Stimulated activated CD8-positive, alpha-beta memory T cell treated with anti-CD3 and anti-CD28 coated beads, Interleukin-7, amount 100 ng/mL, for 4 hours (primary cell): ENCODE measurements around the gene C1QTNF7.

Experiments used
- DNase-seq, 2 donors: peaks; one replicate each; pipeline ENCODE4 v3.0.0-alpha.2; 2020; ENCODE audit warnings: low read depth in 2 of 2

C1QTNF7 gene

DNA sequence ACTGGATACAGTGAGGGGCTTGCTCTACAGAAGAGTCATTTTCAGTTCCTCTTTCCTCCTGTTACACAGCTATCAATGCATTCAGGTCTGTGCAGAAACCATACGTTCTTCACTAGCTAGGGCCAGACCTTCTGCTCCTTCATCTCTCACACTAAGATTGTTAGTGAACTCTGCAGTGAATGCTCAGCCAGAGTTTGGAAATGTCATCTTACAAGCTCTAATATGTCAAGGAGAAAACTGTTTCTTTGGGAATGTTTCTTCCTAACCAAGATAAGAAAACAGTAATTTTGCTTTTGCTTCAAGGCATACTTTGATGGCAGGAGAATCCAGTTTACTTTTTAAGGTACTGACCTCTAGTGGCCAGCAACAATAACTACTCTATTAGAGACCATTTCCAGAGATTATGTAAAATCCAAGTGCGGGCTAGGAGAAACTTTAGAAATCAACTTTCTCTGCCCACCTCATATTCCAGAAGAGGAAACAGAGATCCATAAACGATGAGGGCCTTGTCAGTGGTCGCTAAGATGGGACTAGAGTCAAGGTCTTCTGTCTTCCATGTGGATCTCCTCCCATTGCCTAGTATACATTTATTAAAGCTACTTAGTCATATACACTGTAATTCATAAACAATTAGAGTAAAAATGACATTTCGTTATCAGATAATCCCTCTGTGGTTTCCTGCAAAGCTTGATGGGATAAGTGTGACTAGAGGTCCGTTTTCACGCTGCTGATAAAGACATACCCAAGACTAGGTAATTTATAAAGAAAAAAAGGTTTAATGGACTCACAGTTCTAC, 29.8 kb downstream of the C1QTNF7 start:
- DNase-seq, result no peak

DNA sequence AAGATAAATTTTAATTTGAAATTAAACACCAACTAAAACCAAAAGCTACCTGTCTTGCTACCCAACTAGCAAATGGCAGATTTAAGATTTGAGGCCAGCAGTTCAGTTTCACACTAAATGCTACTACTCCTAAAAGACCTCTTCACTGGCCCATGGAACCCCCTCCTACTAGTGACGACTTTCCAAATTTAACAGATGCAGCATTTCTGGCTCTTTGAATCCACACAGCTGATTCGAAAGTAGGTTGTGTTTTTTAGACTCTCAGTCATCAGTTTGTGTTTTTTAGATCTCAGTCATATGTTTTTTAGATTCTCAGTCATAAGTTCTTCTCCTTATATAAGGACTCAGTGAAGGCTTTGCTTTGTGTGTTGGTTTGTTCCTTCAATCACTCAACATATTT, 30.8 kb downstream of the C1QTNF7 start:
- no peak for DNase-seq

DNA sequence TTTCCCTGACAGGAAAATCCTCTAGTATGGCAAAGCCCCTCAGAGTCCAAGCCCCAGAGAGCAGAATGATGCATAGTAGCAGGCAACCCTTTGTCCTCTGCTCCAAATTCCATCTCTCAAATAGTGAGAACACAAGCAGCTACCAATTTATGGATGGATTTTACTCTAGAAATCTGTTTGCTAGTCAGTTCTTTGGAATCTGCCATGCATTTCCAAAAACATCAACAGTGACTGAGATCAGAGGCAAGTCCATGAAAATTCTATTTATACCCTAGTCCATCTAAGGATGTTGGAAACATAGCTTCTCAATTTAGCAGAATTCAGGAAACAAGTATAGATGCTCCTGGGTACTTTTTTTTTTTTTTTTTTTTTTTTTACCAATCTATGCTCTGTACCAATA, 31.9 kb downstream of the C1QTNF7 start:
- DNase-seq, result no peak

DNA sequence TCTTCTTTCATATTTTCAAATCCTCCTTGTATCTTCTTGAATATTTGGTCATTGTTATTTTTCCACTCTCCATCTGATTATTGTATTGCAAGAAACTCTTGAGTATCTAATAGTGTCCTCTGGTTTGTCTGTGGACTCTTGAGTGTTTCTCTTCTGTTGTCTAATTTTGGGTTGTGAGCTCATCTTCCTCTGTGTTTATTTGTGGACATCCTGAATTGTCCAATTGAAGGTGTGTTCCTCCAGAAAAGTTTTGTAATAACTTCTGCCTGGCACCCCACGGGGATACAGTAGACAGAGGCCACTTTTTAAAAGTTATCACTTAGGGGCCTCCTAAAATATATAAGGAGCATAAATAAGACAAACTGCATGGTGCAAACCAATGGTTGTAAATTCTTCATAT, 38.8 kb downstream of the C1QTNF7 start:
- DNase-seq, result no peak

DNA sequence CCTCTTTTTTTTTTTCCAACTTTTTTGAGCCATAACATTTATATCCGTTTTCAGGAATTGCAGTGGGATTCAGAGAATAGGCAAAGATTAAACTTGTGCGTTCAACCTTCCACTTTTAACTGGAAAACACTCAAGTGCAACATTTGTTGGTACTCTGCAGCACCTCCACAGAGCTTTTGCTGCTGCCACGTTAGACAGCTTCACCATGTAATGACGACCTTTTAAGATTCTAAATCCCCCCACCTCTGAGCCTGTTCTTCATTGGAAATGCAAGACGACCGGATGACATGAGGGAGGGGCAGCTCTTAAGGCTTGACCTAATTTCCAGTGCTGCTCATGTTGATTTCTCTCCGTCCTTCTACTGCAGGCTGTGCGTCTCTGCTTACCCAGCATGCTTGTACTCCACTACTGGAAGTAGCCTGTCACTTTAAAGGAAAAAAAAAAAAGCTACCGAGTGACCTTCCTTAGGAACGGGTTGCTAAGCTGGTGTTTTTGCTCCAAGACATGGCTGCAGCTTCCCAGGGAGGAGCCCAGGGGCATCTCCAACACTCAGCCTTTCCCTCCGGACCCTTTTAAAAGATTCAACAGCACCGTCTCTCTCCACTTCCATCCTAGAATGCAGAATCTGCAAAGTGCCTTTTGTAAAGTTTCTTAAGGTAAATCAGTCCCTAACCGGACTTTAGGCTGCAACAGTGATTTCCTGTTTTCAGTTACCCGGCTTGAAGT, 41.7 kb downstream of the C1QTNF7 start, which contains the start of gene CC2D2A:
Gene CC2D2A (plus strand): TSS at position 481 of the 726 bp plus-strand sequence. CDS start 6,051 bp downstream, outside the sequence.
- DNase-seq, result no peak

DNA sequence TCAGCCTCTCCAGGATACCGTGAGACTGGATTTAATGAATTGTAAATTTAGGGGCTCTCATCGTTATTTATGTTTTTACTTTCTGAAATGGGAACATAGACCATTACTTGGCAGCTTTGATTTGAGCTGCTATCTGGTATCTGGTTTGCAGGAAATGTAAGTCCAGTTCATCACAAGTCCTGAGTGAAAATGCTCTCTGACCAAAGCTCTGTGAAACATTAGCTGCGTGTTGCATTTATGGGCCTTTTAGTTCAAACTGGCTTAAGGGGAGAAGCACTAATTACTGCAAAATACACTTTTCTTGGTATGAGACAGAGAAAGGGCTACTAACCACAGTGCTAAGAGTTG, 42.3 kb downstream of the C1QTNF7 start:
- no peak for DNase-seq

DNA sequence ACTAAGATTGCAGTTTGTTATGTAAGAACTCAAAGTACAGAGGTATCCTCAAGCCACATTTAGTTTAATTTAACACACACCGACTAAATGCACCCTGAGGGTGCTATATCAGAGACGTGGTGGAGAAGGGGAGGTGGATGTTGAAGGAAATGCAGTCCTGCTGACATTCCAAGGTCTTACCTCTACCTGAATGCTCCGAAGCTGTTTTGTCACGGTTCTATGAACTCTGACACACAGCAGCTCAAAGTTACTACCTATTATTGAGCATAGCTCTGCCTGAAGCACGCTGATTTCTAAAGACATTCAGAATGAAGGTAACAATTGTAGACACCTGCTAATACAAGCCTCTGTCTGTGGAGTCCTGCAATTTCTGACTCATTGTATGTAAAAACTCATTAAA, 48.6 kb downstream of the C1QTNF7 start:
- DNase-seq, result no peak

DNA sequence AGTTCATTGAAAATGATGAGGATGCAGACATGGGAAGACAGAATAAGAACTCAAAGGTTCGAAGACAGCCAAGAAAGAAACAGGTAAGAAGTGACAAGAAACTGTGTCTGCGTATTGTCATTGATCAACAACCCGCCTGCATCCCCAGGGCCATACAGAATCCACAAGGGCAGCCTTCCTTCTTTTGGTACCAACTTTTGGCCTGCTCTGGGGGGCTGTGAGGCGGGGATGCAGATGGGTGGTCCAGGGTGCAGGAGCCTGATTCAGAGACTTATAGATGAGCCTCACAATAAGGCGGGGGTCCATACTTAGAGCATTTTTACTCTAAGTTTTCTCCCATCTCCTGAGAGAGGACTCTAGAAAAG, 50.9 kb downstream of the C1QTNF7 start:
- no peak for DNase-seq

DNA sequence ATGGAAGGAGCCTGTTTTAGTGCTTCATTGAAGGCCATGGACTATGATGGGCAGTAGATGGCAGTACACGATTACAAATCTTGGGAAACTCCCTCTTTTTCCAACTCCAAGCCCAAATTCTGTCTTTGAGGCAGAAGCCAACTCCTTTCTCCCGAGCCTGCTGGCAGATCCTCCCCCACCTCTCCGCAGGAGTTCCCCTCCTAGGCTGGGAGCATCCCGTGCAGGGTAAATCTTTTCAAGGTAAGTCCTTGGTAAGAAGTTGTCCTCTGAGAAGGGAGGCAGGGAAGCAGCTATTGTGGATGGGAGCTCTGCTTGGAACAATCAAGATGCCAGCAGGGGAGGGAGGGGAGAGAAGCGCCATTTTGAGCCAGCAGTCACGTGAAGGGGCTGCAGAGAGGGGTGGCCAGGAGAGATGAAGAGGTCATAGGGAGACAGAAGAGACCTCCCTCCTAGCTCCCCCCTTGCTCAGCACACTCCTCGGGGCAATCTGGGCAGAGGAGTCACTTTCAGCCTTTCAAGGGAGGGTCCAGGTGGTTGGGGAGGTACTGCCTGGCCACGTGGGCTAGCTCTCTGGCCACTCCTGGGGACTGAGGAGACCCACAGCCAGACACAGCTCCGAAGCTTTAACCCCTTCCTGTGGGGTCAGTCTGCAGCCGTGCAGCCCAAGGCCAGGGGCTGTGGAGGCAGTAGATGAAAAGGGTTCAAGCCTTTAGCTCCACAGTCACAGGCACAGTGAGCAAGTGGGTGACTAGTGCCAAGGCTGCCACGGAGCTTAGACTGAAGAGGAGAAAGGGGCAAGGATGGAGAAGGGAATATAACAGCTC, 51.5 kb downstream of the C1QTNF7 start:
- no peak for DNase-seq

DNA sequence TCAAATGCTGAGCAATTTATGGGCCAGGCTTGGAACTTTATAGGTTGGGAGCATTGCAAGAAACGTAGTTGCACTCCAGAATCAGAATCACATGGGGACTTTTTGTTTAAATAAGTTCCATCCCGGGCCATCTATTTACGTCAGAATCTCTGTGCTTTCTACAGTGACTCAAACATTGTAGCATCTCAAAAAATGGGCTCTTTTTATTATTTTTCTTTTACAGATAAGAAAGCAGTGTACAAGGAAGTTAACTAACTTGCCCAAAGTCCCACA, 52.0 kb downstream of the C1QTNF7 start:
- DNase-seq, result no peak

DNA sequence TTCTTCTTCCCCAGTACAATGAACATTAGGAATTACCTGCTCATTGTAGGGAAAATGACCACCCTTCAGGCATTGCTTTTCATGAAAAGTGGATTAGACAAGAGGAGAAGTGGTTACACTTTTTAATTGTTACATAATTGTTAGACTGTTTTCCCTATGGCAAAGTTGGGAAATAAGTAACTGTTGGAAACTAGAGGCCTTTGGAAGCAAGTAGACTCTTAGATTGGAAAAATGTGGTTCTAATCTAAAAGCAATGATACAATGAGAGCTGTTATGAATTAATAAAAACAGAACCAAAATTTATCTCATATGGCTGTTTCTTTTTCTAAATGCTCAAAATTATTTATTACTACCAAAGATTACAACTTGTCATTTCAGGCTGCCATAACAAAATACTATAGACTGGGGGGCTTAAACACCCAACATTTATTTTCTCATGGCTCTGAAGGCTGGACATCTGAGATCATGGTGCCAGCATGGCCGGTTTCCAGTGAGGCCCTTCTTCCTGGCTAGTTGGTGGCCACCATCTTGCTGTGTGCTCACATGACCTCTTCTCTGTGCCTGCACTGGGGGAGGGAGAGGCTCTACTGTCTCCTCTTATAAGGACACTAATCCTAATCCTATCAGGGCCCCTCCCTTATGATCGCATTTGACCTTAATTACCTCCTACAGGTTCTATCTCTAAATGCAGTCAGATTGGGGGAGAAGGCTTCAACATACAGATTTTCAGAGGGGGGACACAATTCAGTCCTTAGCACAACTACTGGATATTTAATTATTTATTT, 54.3 kb downstream of the C1QTNF7 start:
- DNase-seq, result no peak

DNA sequence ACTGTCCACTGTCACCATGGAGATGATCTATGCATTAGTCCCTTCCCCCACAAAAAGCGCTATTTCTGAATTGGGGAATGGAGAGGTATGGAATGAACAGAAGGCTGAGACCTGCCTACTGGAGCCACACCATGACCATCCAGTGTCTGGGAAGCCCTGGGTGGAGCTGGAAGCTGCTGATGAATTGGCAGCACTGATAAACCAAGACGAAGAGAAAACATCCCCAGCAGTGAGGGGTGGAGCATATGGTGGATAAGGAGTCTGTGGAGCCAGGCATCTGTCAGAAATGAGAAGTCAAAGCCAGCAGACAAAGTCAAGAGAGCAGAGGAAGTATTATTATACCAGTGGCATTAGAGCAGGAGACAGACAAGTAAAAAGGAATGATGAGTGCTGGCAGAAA, 55.0 kb downstream of the C1QTNF7 start:
- no peak for DNase-seq

DNA sequence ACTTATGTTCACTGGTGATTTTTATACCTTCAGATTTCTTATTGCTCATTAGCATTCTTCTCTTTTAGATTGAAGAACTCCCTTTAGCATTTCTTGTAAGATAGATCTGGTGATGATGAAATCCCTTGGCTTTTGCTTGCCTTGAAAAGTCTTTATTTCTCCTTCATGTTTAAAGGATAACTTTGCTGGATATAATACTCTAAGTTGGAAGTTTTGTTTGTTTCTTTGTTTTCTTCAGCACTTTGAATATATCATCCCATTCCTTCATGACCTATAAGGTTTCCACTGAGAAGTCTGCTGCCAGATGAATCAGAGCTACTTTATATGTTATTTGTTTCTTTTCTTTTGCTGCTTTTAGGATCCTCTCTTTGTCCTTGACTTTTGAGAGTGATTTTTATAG, 60.3 kb downstream of the C1QTNF7 start:
- no peak for DNase-seq

DNA sequence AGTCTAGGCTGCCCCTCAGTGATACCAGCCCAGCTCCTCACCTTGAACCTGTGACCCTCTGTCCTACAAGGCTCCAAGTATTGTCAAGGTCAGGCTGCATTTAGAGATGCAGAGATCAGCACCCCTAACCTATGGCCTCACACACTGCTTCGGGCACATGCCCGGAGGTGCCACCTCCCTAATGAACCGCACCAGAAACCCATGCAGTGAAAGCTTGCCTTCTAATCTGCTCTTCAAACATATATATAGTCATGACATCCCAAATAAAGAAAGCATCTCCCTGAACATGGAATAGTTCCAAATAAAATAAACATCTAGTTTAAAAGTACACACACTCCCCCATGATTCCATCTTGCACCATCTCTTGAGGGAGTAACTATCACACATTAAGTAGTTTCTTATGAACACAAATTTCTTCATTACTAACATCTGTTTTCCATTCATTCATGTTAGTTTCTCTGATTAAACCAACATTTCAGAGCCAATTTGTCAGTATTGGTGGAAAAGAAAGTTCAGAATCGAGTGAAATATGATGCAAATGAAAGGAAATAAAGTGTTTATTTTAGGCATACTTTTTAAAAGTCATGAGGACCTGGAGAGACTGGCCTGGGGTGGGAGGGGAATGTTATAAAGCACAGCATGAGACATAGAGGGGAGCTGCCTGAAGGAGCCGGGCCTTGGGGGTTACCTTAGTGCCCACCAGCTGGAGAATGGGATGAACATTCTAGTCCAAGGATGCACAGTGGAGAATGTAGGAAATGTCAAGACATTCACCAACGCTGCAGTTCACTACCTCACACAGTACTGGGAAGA, 61.0 kb downstream of the C1QTNF7 start:
- no peak for DNase-seq

DNA sequence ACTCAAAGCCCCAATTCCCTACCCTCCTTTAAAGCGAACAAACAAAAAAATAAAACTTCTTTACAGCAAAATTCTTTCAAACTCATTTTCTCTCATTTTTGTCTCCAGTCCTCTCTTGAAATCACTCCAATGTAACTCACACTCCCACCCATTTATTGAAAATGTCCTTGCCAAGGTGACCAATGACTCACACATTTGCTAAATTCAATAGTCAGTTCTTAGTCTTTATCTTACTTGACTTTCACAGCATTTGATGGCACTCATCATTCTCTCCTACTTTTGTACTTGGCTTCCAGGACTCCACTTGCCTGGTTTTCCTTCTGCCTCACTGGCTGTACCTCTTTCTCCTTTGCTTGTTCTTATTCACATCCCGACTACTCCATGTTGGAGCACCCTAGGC, 61.7 kb downstream of the C1QTNF7 start:
- DNase-seq, result no peak

DNA sequence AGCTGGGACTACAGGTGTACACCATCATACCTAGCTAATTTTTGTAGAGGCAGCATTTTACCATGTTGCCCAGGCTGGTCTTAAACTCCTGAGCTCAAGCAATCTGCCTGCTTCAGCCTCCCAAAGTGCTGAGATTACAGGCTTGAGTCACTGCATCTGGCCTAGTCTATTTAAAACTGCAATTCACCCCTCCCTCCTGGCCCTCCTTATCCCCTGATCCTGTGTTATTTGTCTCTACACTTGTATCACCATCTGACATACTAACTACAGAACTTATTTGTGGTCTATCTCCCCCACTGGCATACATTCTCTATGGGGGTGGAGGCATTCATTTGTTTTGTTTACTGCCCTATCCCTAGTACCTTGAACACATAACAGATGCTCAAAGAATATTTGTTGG, 65.6 kb downstream of the C1QTNF7 start:
- no peak for DNase-seq

DNA sequence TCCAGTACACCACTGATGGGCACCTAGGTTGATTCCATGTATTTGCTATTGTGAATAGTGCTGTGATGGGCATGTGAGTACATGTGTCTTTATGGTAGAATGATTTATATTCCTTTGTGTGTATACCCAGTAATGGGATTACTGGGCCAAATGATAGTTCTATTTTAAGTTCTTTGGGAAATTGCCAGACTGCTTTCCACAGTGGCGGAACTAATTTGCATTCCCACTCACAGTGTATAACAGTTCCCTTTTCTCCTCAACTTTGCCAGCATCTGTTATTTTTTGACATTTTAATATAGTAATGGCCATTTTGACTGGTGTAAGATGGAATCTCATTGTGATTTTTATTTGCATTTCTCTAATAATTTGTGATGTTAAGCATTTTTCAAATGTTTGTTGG, 67.8 kb downstream of the C1QTNF7 start:
- DNase-seq, result no peak
